ENCODE measurements around the gene KIFC3. TPM values are rescaled to one million over a fixed set of nuclear protein-coding genes. Genes with fewer than 3 reads are reported as not detected.
"Not testable (repeated sequence)": the region's sequence is repeated elsewhere in the genome, so short reads cannot be mapped to it uniquely, and the experiment has no call there.

KIFC3 gene
- total RNA-seq, 4 donors from 2014 or later: 28.2 to 76.8 (median 46.6) TPM

DNA sequence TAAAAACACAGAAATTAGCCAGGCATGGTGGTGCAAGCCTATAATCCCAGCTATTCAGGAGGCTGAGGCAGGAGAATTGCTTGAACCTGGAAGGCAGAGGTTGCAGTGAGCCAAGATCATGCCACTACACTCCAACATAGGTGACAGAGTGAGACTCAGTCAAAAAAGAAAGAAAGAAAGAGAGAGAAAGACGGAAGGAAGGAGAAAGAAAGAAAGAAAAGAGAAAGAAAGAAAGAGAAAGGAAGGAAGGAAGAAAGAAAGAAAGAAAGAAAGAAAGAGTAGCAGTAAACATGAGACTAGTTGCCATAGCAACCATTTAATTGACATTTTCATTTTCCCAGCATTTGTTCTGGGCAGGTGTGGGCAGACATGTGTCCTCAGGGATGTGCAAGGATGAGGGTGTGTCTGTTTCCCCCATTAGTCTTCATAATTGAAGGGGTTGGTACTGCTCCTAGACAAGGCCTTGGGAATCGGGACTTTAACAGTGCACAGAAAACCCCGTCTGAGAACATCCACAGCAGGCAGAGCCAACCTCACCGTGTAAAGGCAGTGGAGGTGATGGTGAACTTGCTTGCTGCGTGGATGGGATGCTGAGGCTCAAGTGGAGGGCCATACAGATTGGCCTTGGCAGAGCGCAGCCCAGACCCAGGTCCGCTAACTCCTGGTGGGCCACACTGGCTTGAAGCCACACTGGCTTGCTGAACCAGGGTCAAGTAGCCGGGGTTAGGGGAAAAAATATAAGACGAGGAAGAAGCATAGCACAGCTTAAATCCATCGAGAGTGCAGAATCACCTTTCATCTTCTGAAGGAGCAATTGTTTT lies 35.2 kb upstream of the KIFC3 start:
- Histone ChIP-seq H3K36me3 (no peaks in the 10 kb centered on the region), H3K27me3 (peaks cover 0 to 5% (median 0%) of the 10 kb centered on the region in 4 donors), H3K4me3 (no peak overlapping the region), H3K27ac (replicated peaks in 1 of 4) (no peak overlapping the region), H3K4me1 (no peaks in the 10 kb centered on the region), H3K9me3 (no peaks in the 10 kb centered on the region)
- no peak for TF ChIP-seq EP300 (IDR thresholded peaks at IDR 0.05)
- TF ChIP-seq, protein P1, sequence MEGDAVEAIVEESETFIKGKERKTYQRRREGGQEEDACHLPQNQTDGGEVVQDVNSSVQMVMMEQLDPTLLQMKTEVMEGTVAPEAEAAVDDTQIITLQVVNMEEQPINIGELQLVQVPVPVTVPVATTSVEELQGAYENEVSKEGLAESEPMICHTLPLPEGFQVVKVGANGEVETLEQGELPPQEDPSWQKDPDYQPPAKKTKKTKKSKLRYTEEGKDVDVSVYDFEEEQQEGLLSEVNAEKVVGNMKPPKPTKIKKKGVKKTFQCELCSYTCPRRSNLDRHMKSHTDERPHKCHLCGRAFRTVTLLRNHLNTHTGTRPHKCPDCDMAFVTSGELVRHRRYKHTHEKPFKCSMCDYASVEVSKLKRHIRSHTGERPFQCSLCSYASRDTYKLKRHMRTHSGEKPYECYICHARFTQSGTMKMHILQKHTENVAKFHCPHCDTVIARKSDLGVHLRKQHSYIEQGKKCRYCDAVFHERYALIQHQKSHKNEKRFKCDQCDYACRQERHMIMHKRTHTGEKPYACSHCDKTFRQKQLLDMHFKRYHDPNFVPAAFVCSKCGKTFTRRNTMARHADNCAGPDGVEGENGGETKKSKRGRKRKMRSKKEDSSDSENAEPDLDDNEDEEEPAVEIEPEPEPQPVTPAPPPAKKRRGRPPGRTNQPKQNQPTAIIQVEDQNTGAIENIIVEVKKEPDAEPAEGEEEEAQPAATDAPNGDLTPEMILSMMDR (IDR thresholded peaks at IDR 0.05): no peak
- TF ChIP-seq POLR2A (IDR thresholded peaks at IDR 0.05; ENCODE audit: low read depth): no peak
- no peak for TF ChIP-seq POLR2AphosphoS5 (IDR thresholded peaks at IDR 0.05)
- 82% methylated on average over 9 of the region's 10 CpGs for WGBS
- intact Hi-C loops (cut with DNase I): no loop called here
- DNase-seq (ENCODE audit: extremely low spot score): no peak

DNA sequence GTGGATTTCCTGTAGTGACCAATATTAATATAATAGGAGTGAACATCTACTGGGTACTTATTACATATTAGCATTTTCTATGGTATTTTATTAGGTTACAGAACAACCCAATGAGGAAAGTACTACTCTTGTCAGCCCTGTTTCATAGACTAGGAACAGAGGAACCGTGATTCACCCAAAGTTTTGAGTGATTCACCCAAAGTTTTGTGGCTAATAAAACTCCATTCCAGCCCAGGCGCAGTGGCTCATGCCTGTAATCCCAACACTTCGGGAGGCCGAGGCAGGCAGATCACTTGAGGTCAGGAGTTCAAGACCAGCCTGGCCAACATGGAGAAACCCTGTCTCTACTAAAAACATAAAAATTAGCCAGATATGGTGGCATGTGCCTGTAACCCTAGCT lies 33.1 kb upstream of the KIFC3 start:
- H3K9me3 ChIP-seq; H3K4me1 ChIP-seq; DNase-seq (ENCODE audit: extremely low spot score); H3K27me3 ChIP-seq; H3K4me3 ChIP-seq; intact Hi-C loops (cut with DNase I); H3K27ac ChIP-seq (replicated peaks in 1 of 4); H3K36me3 ChIP-seq: not testable (repeated sequence)
- WGBS: 100% methylated on average over 4 of the region's 4 CpGs

GRCh38 chr16:57834936-57835335 lies 32.6 kb upstream of the KIFC3 start:
- TF ChIP-seq EP300 (IDR thresholded peaks at IDR 0.05) (no peak), POLR2A (IDR thresholded peaks at IDR 0.05; ENCODE audit: low read depth) (no peak), POLR2AphosphoS5 (IDR thresholded peaks at IDR 0.05) (no peak)
- TF ChIP-seq, protein P1 (IDR thresholded peaks at IDR 0.05): no peak
- 72% methylated on average over 5 of the region's 5 CpGs for WGBS
- intact Hi-C loops (cut with DNase I): no loop called here
- H3K4me3 ChIP-seq: no peak overlapping the region
- peaks cover 0 to 9% (median 3%) of the 10 kb centered on the region in 4 donors for H3K4me1 ChIP-seq
- no peaks in the 10 kb centered on the region for H3K9me3 ChIP-seq
- DNase-seq (ENCODE audit: extremely low spot score): no peak
- no peak overlapping the region for H3K27ac ChIP-seq (replicated peaks in 1 of 4)
- no peaks in the 10 kb centered on the region for H3K36me3 ChIP-seq
- peaks cover 0 to 5% (median 0%) of the 10 kb centered on the region in 4 donors for H3K27me3 ChIP-seq

- TF ChIP-seq EP300 (IDR thresholded peaks at IDR 0.05): no peak
- TF ChIP-seq, protein P1 (IDR thresholded peaks at IDR 0.05): no peak
- no peak for TF ChIP-seq POLR2A (IDR thresholded peaks at IDR 0.05; ENCODE audit: low read depth)
- TF ChIP-seq POLR2AphosphoS5 (IDR thresholded peaks at IDR 0.05): no peak
- H3K27ac ChIP-seq (replicated peaks in 1 of 4): no peak overlapping the region
- intact Hi-C loops (cut with DNase I): no loop called here
These were observed 28.7 kb upstream of the KIFC3 start for GRCh38 chr16:57830890-57831484.

DNA sequence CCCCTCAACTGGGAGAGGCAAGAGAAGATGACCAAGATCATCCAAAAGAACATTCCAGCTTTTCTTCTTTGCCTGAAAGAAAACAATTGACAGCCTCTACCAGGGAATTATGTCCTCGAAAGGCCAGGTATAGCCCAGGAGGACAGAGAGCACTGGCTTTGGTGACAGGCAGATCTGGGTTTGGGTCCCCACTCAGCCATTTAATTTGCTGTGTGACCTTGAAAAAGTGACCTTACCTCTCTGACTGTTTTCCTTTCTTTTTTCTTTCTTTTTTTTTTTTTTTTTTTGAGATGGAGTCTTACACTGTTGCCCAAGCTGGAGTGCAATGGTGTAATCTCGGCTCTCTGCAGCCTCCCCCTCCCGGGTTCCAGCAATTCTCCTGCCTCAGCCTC lies 27.7 kb upstream of the KIFC3 start:
- H3K36me3 ChIP-seq: no peaks in the 10 kb centered on the region
- peaks cover 4 to 16% (median 11%) of the 10 kb centered on the region in 4 donors for H3K4me1 ChIP-seq
- H3K27me3 ChIP-seq: peaks cover 0 to 5% (median 0%) of the 10 kb centered on the region in 4 donors
- intact Hi-C loops (cut with DNase I): no loop called here
- no peaks in the 10 kb centered on the region for H3K9me3 ChIP-seq
- DNase-seq (ENCODE audit: extremely low spot score): no peak
- no peak overlapping the region for H3K4me3 ChIP-seq
- TF ChIP-seq, protein P1 (IDR thresholded peaks at IDR 0.05): no peak
- no peak for TF ChIP-seq EP300 (IDR thresholded peaks at IDR 0.05)
- no peak for TF ChIP-seq POLR2AphosphoS5 (IDR thresholded peaks at IDR 0.05)
- no peak for TF ChIP-seq POLR2A (IDR thresholded peaks at IDR 0.05; ENCODE audit: low read depth)
- no peak overlapping the region for H3K27ac ChIP-seq (replicated peaks in 1 of 4)
- 90% methylated on average over 3 of the region's 3 CpGs for WGBS

More at GRCh38 chr16:57830890-57831484, 28.7 kb upstream of the KIFC3 start:
- Histone ChIP-seq H3K36me3 (no peaks in the 10 kb centered on the region), H3K9me3 (no peaks in the 10 kb centered on the region), H3K4me1 (peaks cover 4 to 16% (median 11%) of the 10 kb centered on the region in 4 donors), H3K4me3 (no peak overlapping the region), H3K27me3 (peaks cover 0 to 5% (median 0%) of the 10 kb centered on the region in 4 donors)
- 92% methylated on average over 9 of the region's 10 CpGs for WGBS
- DNase-seq (ENCODE audit: extremely low spot score): no peak
